Measurements from ENCODE around the gene CCDC146. TPM values are rescaled to one million over a fixed set of nuclear protein-coding genes. Genes with fewer than 3 reads are reported as not detected.
A peak's percentile ranks its signal among the peaks of the same experiment; 100 is the strongest.

CCDC146 gene
- total RNA-seq, 1 donor from 2014 or later: 4.3 TPM

GRCh38 chr7:77188731-77189437 lies 66.5 kb downstream of the CCDC146 start:
- DNase-seq: no peak
- H3K27me3 ChIP-seq: no peaks in the 10 kb centered on the region
- ATAC-seq: peak; percentile 82
- intact Hi-C loops (cut with DNase I): no loop called here
- H3K4me1 ChIP-seq: peaks cover 18% of the 10 kb centered on the region
- no peaks in the 10 kb centered on the region for H3K9me3 ChIP-seq
- no peak overlapping the region for H3K4me3 ChIP-seq
- H3K27ac ChIP-seq: no peak overlapping the region
- no peaks in the 10 kb centered on the region for H3K36me3 ChIP-seq
- no peak for TF ChIP-seq CTCF (IDR thresholded peaks at IDR 0.05)

GRCh38 chr7:77197141-77197540 lies 74.7 kb downstream of the CCDC146 start:
- DNase-seq (no peak), ATAC-seq (no peak)
- intact Hi-C loops (cut with DNase I): no loop called here
- H3K4me1 ChIP-seq: peaks cover 16% of the 10 kb centered on the region
- H3K36me3 ChIP-seq: no peaks in the 10 kb centered on the region
- no peak overlapping the region for H3K27ac ChIP-seq
- TF ChIP-seq CTCF (IDR thresholded peaks at IDR 0.05): no peak
- H3K27me3 ChIP-seq: no peaks in the 10 kb centered on the region
- H3K9me3 ChIP-seq: no peaks in the 10 kb centered on the region
- peak overlapping the region; percentile 48 for H3K4me3 ChIP-seq

GRCh38 chr7:77199013-77199966 lies 76.9 kb downstream of the CCDC146 start, which contains the start of gene FGL2:
FGL2 (minus strand) TSS chr7:77199819; CDS start chr7:77199793, 26 bp downstream.
- TF ChIP-seq CTCF (IDR thresholded peaks at IDR 0.05): no peak
- H3K36me3 ChIP-seq: no peaks in the 10 kb centered on the region
- ATAC-seq (peak; percentile 90), DNase-seq (peak; percentile 71)
- H3K27me3 ChIP-seq: no peaks in the 10 kb centered on the region
- H3K4me3 ChIP-seq: peak within 1 kb of the TSS; percentile 48
- H3K4me1 ChIP-seq: peaks cover 5% of the 10 kb centered on the region
- peak within 1 kb of the TSS; percentile 63 for H3K27ac ChIP-seq
- intact Hi-C loops (cut with DNase I): no loop called here
- no peaks in the 10 kb centered on the region for H3K9me3 ChIP-seq

- H3K36me3 ChIP-seq: no peaks in the 10 kb centered on the region
- H3K27me3 ChIP-seq: no peaks in the 10 kb centered on the region
- H3K4me3 ChIP-seq: no peak overlapping the region
- no peak for DNase-seq
- no peaks in the 10 kb centered on the region for H3K9me3 ChIP-seq
- H3K27ac ChIP-seq: no peak overlapping the region
- TF ChIP-seq CTCF (IDR thresholded peaks at IDR 0.05): no peak
- intact Hi-C loops (cut with DNase I): no loop called here
- peaks cover 5% of the 10 kb centered on the region for H3K4me1 ChIP-seq
- no peak for ATAC-seq
Observed at GRCh38 chr7:77200542-77200941, 78.1 kb downstream of the CCDC146 start.

GRCh38 chr7:77202481-77202976 lies 80.1 kb downstream of the CCDC146 start:
- ATAC-seq (no peak), DNase-seq (no peak)
- no peak for TF ChIP-seq CTCF (IDR thresholded peaks at IDR 0.05)
- Histone ChIP-seq H3K9me3 (no peaks in the 10 kb centered on the region), H3K4me1 (peaks cover 5% of the 10 kb centered on the region), H3K27me3 (no peaks in the 10 kb centered on the region), H3K4me3 (no peak overlapping the region), H3K27ac (no peak overlapping the region), H3K36me3 (no peaks in the 10 kb centered on the region)
- intact Hi-C loops (cut with DNase I): no loop called here

Data from upper lobe of right lung (tissue), 1 donor.